DND-41 (cell line): Measurements from ENCODE around the gene RASA2.

ENCODE experiments used
- ATAC-seq: fragments of 200-7000 bp; cut with Tn5 transposase; 3 replicates; pipeline ENCODE4 v1.9.1; 2021; ENCODE audit warnings: low read depth; ENCODE audit not compliant: insufficient read depth
- DNase-seq: peaks from one replicate; pipeline ENCODE4 v3.0.0-alpha.2; 2020
- H2AFZ ChIP-seq: 2 replicates; pipeline ENCODE4 v1.6.0; 2012; ENCODE audit warnings: low read depth, low read length
- H3K27ac ChIP-seq: 2 replicates; pipeline ENCODE4 v1.5.1; 2012; ENCODE audit warnings: low read length, inconsistent platforms
- H3K27me3 ChIP-seq: fragments of 200-600 bp; sonication (generic); 2 replicates; pipeline ENCODE4 v1.6.0; 2012; ENCODE audit warnings: low read length, mild to moderate bottlenecking, inconsistent platforms; ENCODE audit not compliant: insufficient read depth, poor library complexity
- H3K36me3 ChIP-seq: 2 replicates; pipeline ENCODE4 v1.5.1; 2012; ENCODE audit warnings: low read length, inconsistent platforms; ENCODE audit not compliant: insufficient read depth
- H3K4me1 ChIP-seq: 2 replicates; pipeline ENCODE4 v1.5.1; 2012; ENCODE audit warnings: mild to moderate bottlenecking, low read length; ENCODE audit not compliant: insufficient read depth
- H3K4me2 ChIP-seq: 2 replicates; pipeline ENCODE4 v1.6.0; 2012; ENCODE audit warnings: mild to moderate bottlenecking, moderate library complexity, low read length, inconsistent platforms; ENCODE audit not compliant: insufficient read depth
- H3K4me3 ChIP-seq, 2 experiments: fragments of 200-600 bp in 1 of 2; shearing (Covaris generic) in 1 of 2; 2 replicates each; pipeline ENCODE4 v1.5.1; 2012 to 2016; ENCODE audit warnings: inconsistent platforms in 2 of 2, low read length in 2 of 2, mild to moderate bottlenecking in 2 of 2, low read depth in 1 of 2, moderate library complexity in 1 of 2
- H3K79me2 ChIP-seq: 2 replicates; pipeline ENCODE4 v1.6.0; 2012; ENCODE audit warnings: low read length, inconsistent platforms; ENCODE audit not compliant: insufficient read depth
- H3K9ac ChIP-seq: 2 replicates; pipeline ENCODE4 v1.6.0; 2012; ENCODE audit warnings: low read depth, mild to moderate bottlenecking, inconsistent platforms, low read length, moderate library complexity
- H3K9me3 ChIP-seq: 2 replicates; pipeline ENCODE4 v1.5.1; 2012; ENCODE audit warnings: low read length, moderate library complexity, mild to moderate bottlenecking, inconsistent platforms; ENCODE audit not compliant: insufficient read depth, severe bottlenecking
- H4K20me1 ChIP-seq: 2 replicates; pipeline ENCODE4 v1.6.0; 2012; ENCODE audit warnings: low read length; ENCODE audit not compliant: insufficient read depth
- EZH2 ChIP-seq: IDR thresholded peaks from 3 replicates; pipeline ENCODE4 v1.6.1; 2012; ENCODE audit warnings: borderline replicate concordance, low read depth, mild to moderate bottlenecking, moderate library complexity, low read length, inconsistent platforms; ENCODE audit not compliant: severe bottlenecking
- TF ChIP-seq, protein P1 (sequence below): IDR thresholded peaks from 2 replicates; pipeline ENCODE4 v1.5.1; 2012; ENCODE audit warnings: borderline replicate concordance, low read length, moderate library complexity, mild to moderate bottlenecking; ENCODE audit not compliant: poor library complexity, severe bottlenecking; ENCODE audit errors: extremely low read depth

RASA2 gene

GRCh38 chr3:141482245-141482922 lies 4.4 kb upstream of the RASA2 start:
- no peak overlapping the region for H3K4me2 ChIP-seq
- no peak for ATAC-seq
- DNase-seq: no peak

GRCh38 chr3:141484701-141485287 lies 2.0 kb upstream of the RASA2 start:
- Histone ChIP-seq H3K36me3 (peaks cover 1% of the 10 kb centered on the region; the same call in 1 of the 2 replicates), H3K79me2 (peaks cover 29% of the 10 kb centered on the region), H3K9me3 (no peaks in the 10 kb centered on the region), H4K20me1 (peaks cover under 1% of the 10 kb centered on the region; the same call in 1 of the 2 replicates), H3K4me3 (no peak overlapping the region), H3K9ac (no peak overlapping the region), H3K4me1 (peaks cover 36% of the 10 kb centered on the region), H3K27me3 (no peaks in the 10 kb centered on the region), H2AFZ (no peak overlapping the region), H3K27ac (no peak overlapping the region), H3K4me2 (no peak overlapping the region)
- TF ChIP-seq EZH2: no peak
- TF ChIP-seq, protein P1, sequence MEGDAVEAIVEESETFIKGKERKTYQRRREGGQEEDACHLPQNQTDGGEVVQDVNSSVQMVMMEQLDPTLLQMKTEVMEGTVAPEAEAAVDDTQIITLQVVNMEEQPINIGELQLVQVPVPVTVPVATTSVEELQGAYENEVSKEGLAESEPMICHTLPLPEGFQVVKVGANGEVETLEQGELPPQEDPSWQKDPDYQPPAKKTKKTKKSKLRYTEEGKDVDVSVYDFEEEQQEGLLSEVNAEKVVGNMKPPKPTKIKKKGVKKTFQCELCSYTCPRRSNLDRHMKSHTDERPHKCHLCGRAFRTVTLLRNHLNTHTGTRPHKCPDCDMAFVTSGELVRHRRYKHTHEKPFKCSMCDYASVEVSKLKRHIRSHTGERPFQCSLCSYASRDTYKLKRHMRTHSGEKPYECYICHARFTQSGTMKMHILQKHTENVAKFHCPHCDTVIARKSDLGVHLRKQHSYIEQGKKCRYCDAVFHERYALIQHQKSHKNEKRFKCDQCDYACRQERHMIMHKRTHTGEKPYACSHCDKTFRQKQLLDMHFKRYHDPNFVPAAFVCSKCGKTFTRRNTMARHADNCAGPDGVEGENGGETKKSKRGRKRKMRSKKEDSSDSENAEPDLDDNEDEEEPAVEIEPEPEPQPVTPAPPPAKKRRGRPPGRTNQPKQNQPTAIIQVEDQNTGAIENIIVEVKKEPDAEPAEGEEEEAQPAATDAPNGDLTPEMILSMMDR: no peak
- DNase-seq: no peak
- no peak for ATAC-seq

More at GRCh38 chr3:141482245-141482922, 4.4 kb upstream of the RASA2 start:
- no peak overlapping the region for H3K4me3 ChIP-seq
- H3K36me3 ChIP-seq: no peaks in the 10 kb centered on the region; the same call in 1 of the 2 replicates
- no peak overlapping the region for H3K27ac ChIP-seq
- H2AFZ ChIP-seq: no peak overlapping the region
- no peaks in the 10 kb centered on the region for H3K9me3 ChIP-seq
- no peaks in the 10 kb centered on the region for H4K20me1 ChIP-seq
- H3K9ac ChIP-seq: no peak overlapping the region
- TF ChIP-seq, protein P1: no peak
- no peak for TF ChIP-seq EZH2
- peaks cover 5% of the 10 kb centered on the region for H3K79me2 ChIP-seq
- H3K4me1 ChIP-seq: peaks cover 15% of the 10 kb centered on the region
- H3K27me3 ChIP-seq: no peaks in the 10 kb centered on the region

DNA sequence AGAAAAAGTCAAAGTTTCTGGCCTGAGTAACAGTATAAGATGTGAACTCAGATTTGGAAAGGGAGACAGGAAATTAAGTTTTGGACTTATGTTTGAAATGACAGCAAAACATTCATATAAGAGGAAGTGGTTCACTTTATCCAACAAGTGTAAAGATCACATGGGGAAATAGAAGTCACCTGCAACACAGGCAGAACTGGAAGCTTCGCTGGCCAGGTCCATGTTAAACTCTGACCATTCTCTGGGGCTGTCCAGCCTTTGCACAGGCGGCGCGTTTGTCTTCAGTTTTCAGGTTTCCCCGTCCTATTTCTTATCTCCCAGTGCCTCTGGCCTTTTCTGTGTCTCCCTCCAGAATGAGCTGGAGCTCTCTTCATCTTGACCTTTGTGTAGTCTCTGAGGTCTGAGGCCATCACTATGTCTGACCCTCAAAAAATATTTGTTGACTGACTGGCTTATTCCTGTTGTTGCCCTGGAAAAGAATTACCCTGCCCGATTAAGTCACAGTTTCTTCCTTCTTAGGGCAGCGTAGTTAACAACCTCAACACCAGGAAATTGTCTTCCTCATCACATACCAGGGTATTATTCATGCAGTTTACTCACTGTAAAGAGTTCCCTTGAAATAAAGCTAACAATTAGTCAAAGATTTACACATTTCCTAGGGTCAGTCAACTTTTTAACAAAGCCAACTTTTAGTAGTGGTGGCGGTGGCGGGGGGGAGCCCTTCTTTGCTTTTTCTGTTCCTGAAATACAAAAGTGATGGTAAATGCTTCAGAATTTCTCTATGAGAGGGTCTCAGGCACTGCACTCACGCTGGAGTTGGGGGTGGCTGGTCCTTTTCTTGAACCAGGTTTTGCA lies 959 bp upstream of the RASA2 start:
- no peak for DNase-seq
- TF ChIP-seq, protein P1: no peak
- TF ChIP-seq EZH2: no peak
- Histone ChIP-seq H3K36me3 (peaks cover 6% of the 10 kb centered on the region; the same call in 1 of the 2 replicates), H3K9me3 (no peaks in the 10 kb centered on the region), H3K27ac (peak overlapping the region; percentile 70), H2AFZ (peak overlapping the region; percentile 75), H4K20me1 (peaks cover 10% of the 10 kb centered on the region; the same call in 1 of the 2 replicates), H3K4me2 (peak overlapping the region; percentile 77), H3K4me1 (peaks cover 47% of the 10 kb centered on the region), H3K9ac (peak overlapping the region; percentile 94), H3K27me3 (no peaks in the 10 kb centered on the region), H3K4me3 (peak overlapping the region in 1 of 2 experiments; percentile 55; a peak in 2 of 4 replicates), H3K79me2 (peaks cover 40% of the 10 kb centered on the region)
- no peak for ATAC-seq
